Measurements from ENCODE around the gene COL5A2.

GRCh38 chr2:189204322-189204941 is 24.9 kb upstream of the COL5A2 start:
- TF ChIP-seq CTCF (IDR thresholded peaks at IDR 0.05) = no peak
- TF ChIP-seq EP300 (IDR thresholded peaks at IDR 0.05) = no peak
- TF ChIP-seq POLR2AphosphoS5 (IDR thresholded peaks at IDR 0.05) = no peak

Measured in upper lobe of left lung (tissue), 4 donors.